Heart left ventricle (tissue), 13 donors: ENCODE measurements around the gene HFM1.

Source experiments
- CTCF ChIP-seq, 12 donors: fragments of 200-600 bp; sonication (generic) in 4 of 12; IDR thresholded peaks; one replicate each; pipeline versions ENCODE4 v1.5.0 to v1.8.0; 2018 to 2022; ENCODE audit warnings: antibody characterized with exemption in 12 of 12, mild to moderate bottlenecking in 5 of 12
- POLR2A ChIP-seq, 2 donors: fragments of 450-650 bp; IDR thresholded peaks; one replicate each; pipeline ENCODE4 v1.6.1; 2017; ENCODE audit warnings: antibody characterized with exemption in 2 of 2, mild to moderate bottlenecking in 2 of 2, moderate library complexity in 2 of 2
- donor health status: ischemic (EF 13 %, LVEDD 7.1; RV severe dilation, severe dysfunction).
- donor health status: DM: no; HTN: yes; CAD: no.
- donor health status: DM: no; HTN: no; CAD: no.
- donor health status: ischemic (EF 25% LVEDD 6.9; RV normal size, moderate dysfunction).
- donor health status: ischemic (EF 25% LVEDD 5.7; RV mildly dilated, moderate dysfunction).
- donor health status: ischemic (EF 35%, LVEDD 5.7; RV mildly dilated, moderate dysfunction).
- donor health status: nonischemic (EF 11% LVEDD 7.7; RV severe dilation, severe dysfunction).
- donor health status: DM: yes; HTN: yes; CAD: no.
- donor health status: PGD.
- donor health status: ischemic (EF 29% LVEDD 5.4; RV normal size, mild dysfunction).
- donor health status: nonischemic (EF 23%, LVEDD 6.1; RV moderate dilation, normal function).

DNA sequence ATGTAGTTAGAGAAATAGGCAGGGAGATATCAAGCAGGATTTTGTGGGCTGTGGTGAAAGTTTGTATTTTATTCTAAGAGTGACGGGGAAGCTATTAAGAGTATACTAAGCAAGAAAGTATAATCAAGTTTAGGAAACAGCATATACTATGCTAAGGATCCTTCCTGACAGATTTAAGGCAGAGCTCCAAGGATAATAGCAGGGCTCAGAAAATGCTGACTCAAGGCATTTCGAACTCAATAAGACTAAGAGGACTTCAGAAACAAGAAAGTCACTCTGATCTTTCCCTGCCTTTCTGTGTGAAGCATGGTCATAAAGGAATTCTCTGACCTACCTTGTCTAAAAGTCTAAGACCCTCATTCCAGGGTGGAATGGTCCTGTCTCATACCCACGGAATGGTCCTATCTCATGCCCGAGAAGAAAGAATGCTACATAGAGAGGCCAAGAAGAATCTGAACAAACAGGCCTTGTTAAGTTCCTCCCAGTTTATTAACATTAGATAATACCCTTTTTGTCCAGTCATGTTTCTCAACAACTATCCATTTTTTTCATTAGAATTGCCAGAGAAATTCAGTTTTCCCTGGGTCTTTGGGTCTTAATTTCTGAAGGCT lies 59.1 kb downstream of the HFM1 start:
- no peak for TF ChIP-seq CTCF (IDR thresholded peaks at IDR 0.05)
- no peak for TF ChIP-seq POLR2A (IDR thresholded peaks at IDR 0.05)
